Astrocyte (in vitro differentiated cells and primary cell): ENCODE data around the gene LAMA5. TPM values are rescaled to one million over a fixed set of nuclear protein-coding genes. Genes with fewer than 3 reads are reported as not detected.
A peak's percentile ranks its signal among the peaks of the same experiment; 100 is the strongest.

Experiments used
- DNase-seq: peaks from one replicate; pipeline ENCODE4 v3.0.0-alpha.2; 2010; ENCODE audit warnings: low read depth
- FAIRE-seq: peaks from 2 replicates; lab custom pipeline; 2011; peaks lifted over from hg19 to GRCh38; lab: Jason Lieb, UNC
- H2AFZ ChIP-seq: 2 replicates; pipeline ENCODE4 v1.6.0; 2012; ENCODE audit warnings: low read depth, low read length, inconsistent platforms
- H3K27ac ChIP-seq: 2 replicates; pipeline ENCODE4 v1.5.1; 2011; ENCODE audit warnings: low read depth, low read length, inconsistent platforms
- H3K27me3 ChIP-seq: 2 replicates; pipeline ENCODE4 v1.6.0; 2011; ENCODE audit warnings: low read length, inconsistent platforms; ENCODE audit not compliant: insufficient read depth
- H3K36me3 ChIP-seq: 2 replicates; pipeline ENCODE4 v1.5.1; 2011; ENCODE audit warnings: low read length, inconsistent platforms; ENCODE audit not compliant: insufficient read depth
- H3K4me1 ChIP-seq: 2 replicates; pipeline ENCODE4 v1.5.1; 2011; ENCODE audit warnings: low read length, inconsistent platforms; ENCODE audit not compliant: insufficient read depth
- H3K4me2 ChIP-seq: 2 replicates; pipeline ENCODE4 v1.6.0; 2012; ENCODE audit warnings: low read length, inconsistent platforms
- H3K4me3 ChIP-seq: 2 replicates; pipeline ENCODE4 v1.5.1; 2011; ENCODE audit warnings: low read depth, mild to moderate bottlenecking, low read length, inconsistent platforms; ENCODE audit not compliant: insufficient read depth
- H3K79me2 ChIP-seq: 2 replicates; pipeline ENCODE4 v1.6.0; 2012; ENCODE audit warnings: mild to moderate bottlenecking, low read length, inconsistent platforms; ENCODE audit not compliant: insufficient read depth
- H3K9ac ChIP-seq: 2 replicates; pipeline ENCODE4 v1.6.0; 2012; ENCODE audit warnings: mild to moderate bottlenecking, low read length, inconsistent platforms
- H3K9me3 ChIP-seq: 2 replicates; pipeline ENCODE4 v1.5.1; 2012; ENCODE audit warnings: low read depth, mild to moderate bottlenecking, low read length, inconsistent platforms; ENCODE audit not compliant: insufficient read depth
- H4K20me1 ChIP-seq: 2 replicates; pipeline ENCODE4 v1.6.0; 2012; ENCODE audit warnings: low read length, inconsistent platforms; ENCODE audit not compliant: insufficient read depth
- H3K27ac Mint-ChIP-seq: one replicate; pipeline ENCODE4 v1.8.0; 2021; ENCODE audit warnings: mild to moderate bottlenecking, mixed read lengths; ENCODE audit not compliant: unreplicated experiment
- H3K27me3 Mint-ChIP-seq: one replicate; pipeline ENCODE4 v1.8.0; 2021; ENCODE audit warnings: low read depth, mixed read lengths; ENCODE audit not compliant: unreplicated experiment
- H3K36me3 Mint-ChIP-seq: one replicate; pipeline ENCODE4 v1.8.0; 2021; ENCODE audit warnings: low read depth, mixed read lengths; ENCODE audit not compliant: unreplicated experiment
- H3K4me1 Mint-ChIP-seq: one replicate; pipeline ENCODE4 v1.8.0; 2021; ENCODE audit warnings: low read depth, mixed read lengths; ENCODE audit not compliant: unreplicated experiment
- H3K4me3 Mint-ChIP-seq: one replicate; pipeline ENCODE4 v1.8.0; 2021; ENCODE audit warnings: mild to moderate bottlenecking, moderate library complexity, mixed read lengths; ENCODE audit not compliant: unreplicated experiment
- H3K9me3 Mint-ChIP-seq: one replicate; pipeline ENCODE4 v1.8.0; 2021; ENCODE audit warnings: mild to moderate bottlenecking, mixed read lengths; ENCODE audit not compliant: unreplicated experiment
- CTCF ChIP-seq: IDR thresholded peaks from 2 replicates; pipeline ENCODE4 v1.5.1; 2011; ENCODE audit warnings: low read depth, mild to moderate bottlenecking, inconsistent platforms, low read length, moderate library complexity; ENCODE audit not compliant: insufficient read depth
- EZH2 ChIP-seq: IDR thresholded peaks from 2 replicates; pipeline ENCODE4 v1.6.1; 2012; ENCODE audit warnings: mild to moderate bottlenecking, low read length, inconsistent platforms; ENCODE audit not compliant: insufficient read depth
- total RNA-seq: library from RNA; stranded (reverse); gene quantifications from 2 replicates; pipeline ENCODE4 v1.2.1, GENCODE V29; 2021

Gene LAMA5
- total RNA-seq, 1 donor from 2014 or later = 350 TPM

GRCh38 chr20:62368976-62369814 lies 2.1 kb upstream of the LAMA5 start:
- Histone ChIP-seq H4K20me1 (peaks cover 35% of the 10 kb centered on the region), H3K36me3 (no peaks in the 10 kb centered on the region), H3K27me3 (no peaks in the 10 kb centered on the region), H3K4me3 (no peak overlapping the region), H3K4me1 (peaks cover 54% of the 10 kb centered on the region), H3K9me3 (no peaks in the 10 kb centered on the region), H3K9ac (peak overlapping the region; percentile 15), H3K27ac (no peak overlapping the region), H3K4me2 (peak overlapping the region; percentile 79), H3K79me2 (peaks cover 8% of the 10 kb centered on the region), H2AFZ (no peak overlapping the region)
- peak overlapping the region; percentile 79 for H3K4me3 Mint-ChIP-seq
- H3K27ac Mint-ChIP-seq = peak overlapping the region; percentile 87
- DNase-seq = no peak
- no peaks in the 10 kb centered on the region for H3K9me3 Mint-ChIP-seq
- no peak for FAIRE-seq
- peak; percentile 6 for TF ChIP-seq CTCF
- TF ChIP-seq EZH2 = no peak
- no peaks in the 10 kb centered on the region for H3K27me3 Mint-ChIP-seq
- H3K36me3 Mint-ChIP-seq = no peaks in the 10 kb centered on the region
- H3K4me1 Mint-ChIP-seq = peaks cover 25% of the 10 kb centered on the region

GRCh38 chr20:62368392-62368975 lies 1.4 kb upstream of the LAMA5 start:
- no peaks in the 10 kb centered on the region for H3K27me3 Mint-ChIP-seq
- Histone ChIP-seq H2AFZ (no peak overlapping the region), H3K4me1 (peaks cover 57% of the 10 kb centered on the region), H3K27ac (no peak overlapping the region), H3K4me2 (peak overlapping the region; percentile 79), H3K27me3 (no peaks in the 10 kb centered on the region), H3K9ac (no peak overlapping the region), H3K79me2 (peaks cover 10% of the 10 kb centered on the region), H3K9me3 (no peaks in the 10 kb centered on the region), H3K4me3 (no peak overlapping the region), H4K20me1 (peaks cover 40% of the 10 kb centered on the region), H3K36me3 (no peaks in the 10 kb centered on the region)
- no peaks in the 10 kb centered on the region for H3K36me3 Mint-ChIP-seq
- FAIRE-seq (no peak), DNase-seq (no peak)
- peak overlapping the region; percentile 72 for H3K4me3 Mint-ChIP-seq
- H3K27ac Mint-ChIP-seq = peak overlapping the region; percentile 69
- TF ChIP-seq CTCF (no peak), EZH2 (no peak)
- no peaks in the 10 kb centered on the region for H3K9me3 Mint-ChIP-seq
- peaks cover 23% of the 10 kb centered on the region for H3K4me1 Mint-ChIP-seq
